ENCODE results near the gene GCK.
A peak's percentile ranks its signal among the peaks of the same experiment; 100 is the strongest.

The GCK gene

DNA sequence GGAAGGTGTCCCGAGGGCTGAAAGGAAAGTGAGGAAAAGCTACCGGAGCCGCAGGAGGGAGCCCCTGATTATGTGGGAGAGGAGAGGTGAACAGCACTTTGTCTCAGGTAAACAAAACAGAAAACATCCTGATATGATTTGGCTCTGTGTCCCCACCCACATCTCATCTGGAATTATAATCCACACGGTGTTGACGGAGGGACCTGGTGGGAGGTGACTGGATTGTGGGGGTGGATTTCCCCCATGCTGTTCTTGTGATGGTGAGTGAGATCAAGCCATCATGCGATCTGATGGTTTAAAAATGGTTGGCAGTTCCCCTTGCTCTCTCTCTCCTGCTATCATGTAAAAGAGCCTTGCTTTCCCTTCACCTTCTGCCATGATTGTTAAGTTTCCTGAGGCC is 68.8 kb downstream of the GCK start:
- TF ChIP-seq, protein P1, sequence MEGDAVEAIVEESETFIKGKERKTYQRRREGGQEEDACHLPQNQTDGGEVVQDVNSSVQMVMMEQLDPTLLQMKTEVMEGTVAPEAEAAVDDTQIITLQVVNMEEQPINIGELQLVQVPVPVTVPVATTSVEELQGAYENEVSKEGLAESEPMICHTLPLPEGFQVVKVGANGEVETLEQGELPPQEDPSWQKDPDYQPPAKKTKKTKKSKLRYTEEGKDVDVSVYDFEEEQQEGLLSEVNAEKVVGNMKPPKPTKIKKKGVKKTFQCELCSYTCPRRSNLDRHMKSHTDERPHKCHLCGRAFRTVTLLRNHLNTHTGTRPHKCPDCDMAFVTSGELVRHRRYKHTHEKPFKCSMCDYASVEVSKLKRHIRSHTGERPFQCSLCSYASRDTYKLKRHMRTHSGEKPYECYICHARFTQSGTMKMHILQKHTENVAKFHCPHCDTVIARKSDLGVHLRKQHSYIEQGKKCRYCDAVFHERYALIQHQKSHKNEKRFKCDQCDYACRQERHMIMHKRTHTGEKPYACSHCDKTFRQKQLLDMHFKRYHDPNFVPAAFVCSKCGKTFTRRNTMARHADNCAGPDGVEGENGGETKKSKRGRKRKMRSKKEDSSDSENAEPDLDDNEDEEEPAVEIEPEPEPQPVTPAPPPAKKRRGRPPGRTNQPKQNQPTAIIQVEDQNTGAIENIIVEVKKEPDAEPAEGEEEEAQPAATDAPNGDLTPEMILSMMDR (conservative IDR thresholded peaks at IDR 0.05), result no peak
- peak overlapping the region; percentile 87; the same call in 1 of the 2 replicates for H3K27ac ChIP-seq

DNA sequence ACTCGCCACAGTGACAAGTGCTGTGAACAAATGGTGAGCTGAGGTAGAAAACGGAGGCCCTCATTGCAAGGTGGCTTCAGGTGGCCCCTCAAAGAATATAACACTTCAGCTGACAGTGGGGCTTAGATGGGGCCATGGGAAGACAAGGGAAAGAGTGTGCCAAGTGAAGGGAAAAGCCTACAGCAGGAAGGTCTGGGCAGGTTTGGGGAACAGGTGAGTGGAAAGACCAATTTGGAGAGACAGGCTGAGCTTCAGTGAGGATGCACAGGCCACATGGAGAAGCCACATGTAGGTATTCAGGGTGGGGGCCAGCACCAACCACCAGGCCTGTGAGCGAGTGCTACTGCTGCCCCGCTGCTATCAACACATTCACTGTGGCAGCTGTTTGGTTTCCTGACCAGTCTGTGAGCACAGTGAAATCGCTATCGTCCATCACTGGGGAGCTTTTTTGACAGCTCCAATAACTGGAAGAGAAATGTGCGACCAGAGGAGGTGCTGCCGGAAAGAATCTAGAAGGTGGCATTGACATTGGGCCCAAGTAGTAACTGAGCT is 69.3 kb downstream of the GCK start:
- H3K27ac ChIP-seq, result peak overlapping the region; percentile 87; the same call in 1 of the 2 replicates
- TF ChIP-seq, protein P1 (conservative IDR thresholded peaks at IDR 0.05), result no peak

DNA sequence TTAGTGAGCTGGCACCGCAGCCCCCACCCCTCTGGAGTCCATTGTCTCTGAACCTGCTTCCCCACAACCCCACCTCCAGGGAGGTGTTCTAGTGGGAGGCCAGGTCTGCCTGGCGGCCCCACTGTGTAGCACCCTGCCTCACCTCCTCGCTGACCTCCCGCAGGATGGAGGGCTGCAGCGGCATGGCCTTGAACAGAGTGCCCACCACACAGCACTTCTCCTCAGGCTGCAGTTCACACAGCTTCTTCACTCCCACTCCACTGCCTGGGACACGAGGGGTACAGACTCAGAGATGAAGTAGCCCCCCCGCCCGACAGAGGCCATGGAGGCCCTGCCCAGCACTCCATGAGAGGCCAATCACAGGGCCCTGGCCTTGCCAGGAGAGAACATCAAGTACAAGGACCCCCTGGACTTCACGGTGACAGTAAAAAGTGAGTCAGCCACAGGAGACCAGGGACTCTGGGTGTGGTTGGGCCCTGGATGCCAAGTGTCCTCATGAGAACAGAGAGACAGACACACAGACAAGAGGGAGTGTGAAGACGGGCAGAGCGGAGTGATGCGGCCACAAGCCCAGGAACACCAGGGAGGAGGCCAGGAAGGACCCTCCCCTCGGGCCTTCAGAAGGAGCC is 71.3 kb downstream of the GCK start:
- TF ChIP-seq, protein P1 (conservative IDR thresholded peaks at IDR 0.05), result no peak
- no peak overlapping the region for H3K27ac ChIP-seq

DNA sequence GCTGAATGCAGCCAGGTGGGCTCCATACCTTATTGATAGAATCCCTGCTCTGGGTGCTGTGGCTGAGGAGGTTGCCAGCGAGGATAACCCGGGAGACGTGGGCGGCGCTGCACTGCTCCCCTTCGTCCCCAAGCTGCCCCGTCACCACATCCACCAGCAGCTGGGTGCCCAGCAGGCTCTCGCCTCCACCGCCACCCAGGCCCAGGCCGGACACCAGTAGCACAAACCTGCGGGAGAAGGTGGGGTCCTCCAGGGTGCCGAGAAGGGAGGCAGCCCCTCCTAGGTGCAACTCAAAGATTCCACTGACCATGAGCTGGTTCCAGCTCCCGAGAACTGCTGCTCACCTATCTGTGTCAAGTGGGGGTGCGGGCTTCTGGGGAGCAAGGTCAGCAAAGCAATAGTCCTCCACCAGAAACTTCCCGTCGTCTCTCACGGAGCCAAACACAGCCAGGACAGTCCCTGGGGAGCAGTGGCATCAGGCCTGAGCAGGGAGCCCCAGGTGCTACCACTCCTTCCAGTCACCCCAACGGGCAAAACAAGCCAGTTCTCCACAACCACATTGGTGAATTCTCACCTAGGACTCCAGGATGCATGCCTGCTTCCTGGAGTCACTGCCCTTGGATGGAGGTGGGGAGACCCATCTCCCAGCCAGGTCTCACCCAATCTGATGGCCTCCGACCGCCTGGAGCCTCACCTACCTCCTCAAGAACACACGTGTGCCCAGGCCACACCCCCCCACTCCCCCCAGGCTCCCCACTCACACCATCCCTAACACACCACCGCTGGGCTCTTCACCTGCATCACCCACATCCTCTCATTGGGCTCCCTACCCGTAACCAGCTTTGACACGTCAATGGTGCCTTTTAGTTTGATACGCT is 72.2 kb downstream of the GCK start:
- H3K27ac ChIP-seq, result no peak overlapping the region
- TF ChIP-seq, protein P1 (conservative IDR thresholded peaks at IDR 0.05), result no peak

DNA sequence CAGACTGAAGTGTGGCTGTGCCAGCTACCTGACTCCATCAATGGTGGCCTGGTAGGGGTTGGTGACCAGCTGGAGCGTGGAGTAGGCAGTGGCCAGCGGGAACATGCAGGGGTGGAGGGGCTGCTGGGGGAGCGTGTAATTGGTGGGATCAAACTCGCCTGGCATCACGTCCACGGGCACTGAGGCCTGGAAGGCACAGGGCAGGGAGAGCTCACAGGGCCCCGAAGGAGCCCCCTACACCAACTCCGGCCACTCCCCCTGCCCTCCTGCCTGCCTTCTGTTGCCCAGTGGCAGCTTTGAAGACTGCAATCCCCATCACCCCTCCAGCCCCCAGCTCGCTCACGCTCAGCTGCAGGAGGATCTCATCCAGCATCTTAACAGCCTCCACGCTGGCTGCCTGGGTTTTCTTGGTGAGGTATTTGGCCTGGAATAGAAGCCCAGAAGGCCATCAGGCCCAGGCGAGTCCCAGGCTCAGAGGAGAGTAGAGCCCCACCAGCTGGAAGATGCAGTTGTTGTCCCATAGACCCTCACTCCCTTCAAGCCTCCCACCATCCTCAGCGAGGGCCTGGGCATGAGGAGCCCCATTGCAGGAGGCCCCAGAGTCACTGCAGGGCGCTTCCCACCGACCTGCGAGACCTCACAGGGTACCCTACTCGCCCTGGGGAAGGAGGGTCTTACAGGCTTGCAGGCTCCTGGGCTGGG is 73.0 kb downstream of the GCK start:
- H3K27ac ChIP-seq, result no peak overlapping the region
- TF ChIP-seq, protein P1 (conservative IDR thresholded peaks at IDR 0.05), result no peak

DNA sequence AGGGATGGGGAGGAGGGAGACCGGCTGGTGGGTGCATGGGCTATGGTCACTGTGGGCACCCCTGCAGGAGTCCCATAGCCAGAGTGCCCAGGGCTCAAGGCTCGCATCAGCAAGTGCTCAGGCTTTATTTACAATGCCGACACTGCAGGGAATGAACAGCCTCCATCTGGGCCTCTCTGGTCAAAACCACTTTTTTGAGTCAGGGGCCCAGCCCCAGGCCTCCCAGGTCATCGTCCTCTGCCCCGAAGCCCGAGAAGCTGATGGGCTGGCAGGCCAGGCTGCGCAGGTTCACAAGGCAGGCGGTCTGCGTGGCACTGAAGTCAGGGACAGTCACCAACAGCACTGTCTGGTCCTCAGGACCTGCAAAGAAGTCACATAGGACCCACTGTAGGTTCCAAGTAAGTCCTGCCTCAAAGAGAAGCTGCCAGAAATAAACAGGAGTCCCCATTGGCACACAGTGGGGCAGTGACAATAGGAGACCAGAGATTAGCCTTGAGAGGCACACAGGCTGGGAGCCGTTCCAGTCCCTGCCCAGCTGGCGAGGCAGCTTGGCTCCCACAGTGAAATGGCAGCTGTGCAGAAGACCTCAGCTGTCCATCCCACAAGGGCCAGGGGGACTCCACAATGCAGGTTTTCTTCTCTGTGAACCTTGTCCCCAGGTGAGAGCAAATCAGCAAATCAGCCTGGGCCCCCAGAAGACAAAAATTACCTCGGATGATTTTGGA is 74.5 kb downstream of the GCK start:
- no peak overlapping the region for H3K27ac ChIP-seq
- TF ChIP-seq, protein P1 (conservative IDR thresholded peaks at IDR 0.05), result no peak

All from VCaP (cell line).